ENCODE results near the gene STAG2.

- no peak for TF ChIP-seq POLR2A (IDR thresholded peaks at IDR 0.05)
- TF ChIP-seq, protein P1, sequence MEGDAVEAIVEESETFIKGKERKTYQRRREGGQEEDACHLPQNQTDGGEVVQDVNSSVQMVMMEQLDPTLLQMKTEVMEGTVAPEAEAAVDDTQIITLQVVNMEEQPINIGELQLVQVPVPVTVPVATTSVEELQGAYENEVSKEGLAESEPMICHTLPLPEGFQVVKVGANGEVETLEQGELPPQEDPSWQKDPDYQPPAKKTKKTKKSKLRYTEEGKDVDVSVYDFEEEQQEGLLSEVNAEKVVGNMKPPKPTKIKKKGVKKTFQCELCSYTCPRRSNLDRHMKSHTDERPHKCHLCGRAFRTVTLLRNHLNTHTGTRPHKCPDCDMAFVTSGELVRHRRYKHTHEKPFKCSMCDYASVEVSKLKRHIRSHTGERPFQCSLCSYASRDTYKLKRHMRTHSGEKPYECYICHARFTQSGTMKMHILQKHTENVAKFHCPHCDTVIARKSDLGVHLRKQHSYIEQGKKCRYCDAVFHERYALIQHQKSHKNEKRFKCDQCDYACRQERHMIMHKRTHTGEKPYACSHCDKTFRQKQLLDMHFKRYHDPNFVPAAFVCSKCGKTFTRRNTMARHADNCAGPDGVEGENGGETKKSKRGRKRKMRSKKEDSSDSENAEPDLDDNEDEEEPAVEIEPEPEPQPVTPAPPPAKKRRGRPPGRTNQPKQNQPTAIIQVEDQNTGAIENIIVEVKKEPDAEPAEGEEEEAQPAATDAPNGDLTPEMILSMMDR (IDR thresholded peaks at IDR 0.05) = no peak
Observed at GRCh38 chrX:124010566-124010965, 49.1 kb downstream of the STAG2 start.

All from esophagus squamous epithelium (tissue), 4 donors.